Anterior cingulate cortex (tissue), 58 donors: ENCODE results near the gene PTPN3.

Source experiments
- DNase-seq, 58 donors: peaks; one replicate each; lab custom pipeline; 2025; lab: John Stamatoyannopoulos, UW

PTPN3 gene

GRCh38 chr9:109455391-109455790, 42.7 kb downstream of the PTPN3 start:
- DNase-seq = no peak

- no peak for DNase-seq
These were observed 43.4 kb downstream of the PTPN3 start for GRCh38 chr9:109454601-109455155.

- DNase-seq = no peak
These were observed 44.1 kb downstream of the PTPN3 start for GRCh38 chr9:109454041-109454440.

- no peak for DNase-seq
These were observed 44.8 kb downstream of the PTPN3 start for GRCh38 chr9:109453210-109453842.

GRCh38 chr9:109452761-109453160, 45.3 kb downstream of the PTPN3 start:
- no peak for DNase-seq

- no peak for DNase-seq
These were observed 46.6 kb downstream of the PTPN3 start for GRCh38 chr9:109451311-109452025.

GRCh38 chr9:109450346-109450745, 47.8 kb downstream of the PTPN3 start:
- DNase-seq = peak in 2 of 58 donors; percentile 19 to 32

- no peak for DNase-seq
These were observed 48.9 kb downstream of the PTPN3 start for GRCh38 chr9:109449036-109449798.

- DNase-seq = no peak
These were observed 49.9 kb downstream of the PTPN3 start for GRCh38 chr9:109448223-109448622.

- peak in 35 of 58 donors; percentile 7 to 83 (median 38) for DNase-seq
These were observed 50.6 kb downstream of the PTPN3 start for GRCh38 chr9:109447329-109448076.

GRCh38 chr9:109444771-109445320, 53.3 kb downstream of the PTPN3 start:
- no peak for DNase-seq

GRCh38 chr9:109442716-109443115, 55.4 kb downstream of the PTPN3 start:
- no peak for DNase-seq

- no peak for DNase-seq
These were observed 56.8 kb downstream of the PTPN3 start for GRCh38 chr9:109441296-109441695.

- peak in 29 of 58 donors; percentile 1 to 57 (median 17) for DNase-seq
These were observed 57.3 kb downstream of the PTPN3 start for GRCh38 chr9:109440797-109441287.

GRCh38 chr9:109440117-109440515, 58.0 kb downstream of the PTPN3 start:
- DNase-seq = no peak

- no peak for DNase-seq
These were observed 58.6 kb downstream of the PTPN3 start for GRCh38 chr9:109439378-109440116.

- no peak for DNase-seq
These were observed 60.8 kb downstream of the PTPN3 start for GRCh38 chr9:109437286-109437685.

- no peak for DNase-seq
These were observed 62.0 kb downstream of the PTPN3 start for GRCh38 chr9:109436071-109436470.

- DNase-seq = no peak
These were observed 64.6 kb downstream of the PTPN3 start for GRCh38 chr9:109433476-109433875.
